Measurements from ENCODE around the gene MIR17HG.

MIR17HG gene

GRCh38 chr13:91369441-91369831 is 21.9 kb downstream of the MIR17HG start:
- no peak for DNase-seq

DNA sequence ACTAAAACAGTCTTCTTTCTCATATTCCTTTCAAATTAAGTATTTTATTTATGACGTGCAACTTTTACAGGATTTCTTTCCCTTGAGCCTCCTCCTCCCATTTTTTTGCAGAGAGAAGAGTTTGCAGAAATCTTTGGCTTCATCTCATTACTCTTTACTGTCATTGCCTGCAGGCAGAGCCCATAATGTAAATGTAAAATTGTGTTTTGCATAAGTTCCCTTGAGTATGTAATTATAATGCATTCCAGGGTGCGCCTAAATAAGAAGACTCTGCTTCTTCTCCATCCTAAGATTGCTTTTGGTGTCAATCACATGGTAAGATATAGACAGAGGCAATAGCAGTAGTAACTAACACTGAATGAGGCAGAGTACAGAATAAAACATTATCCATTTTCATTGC is 23.0 kb downstream of the MIR17HG start:
- no peak for DNase-seq

DNA sequence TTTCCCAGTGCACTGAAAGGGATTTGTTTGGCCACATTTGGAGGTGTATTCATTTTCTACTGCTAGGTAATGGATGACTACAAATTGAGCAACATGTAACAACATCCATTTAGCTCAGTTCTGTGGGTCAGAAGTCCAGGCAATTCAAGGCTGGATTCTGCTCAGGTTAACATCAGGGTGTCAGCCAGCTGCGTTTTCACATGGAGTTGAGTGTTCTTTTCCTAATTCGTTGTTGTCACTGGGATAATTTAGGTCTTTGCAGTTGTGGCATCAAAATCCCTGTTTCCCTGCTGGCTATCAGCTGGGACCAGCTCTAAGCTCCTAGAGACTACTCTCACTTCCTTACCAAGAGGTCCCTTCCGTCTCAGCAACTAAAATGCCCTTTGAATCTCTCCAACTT is 25.4 kb downstream of the MIR17HG start:
- no peak for DNase-seq

DNA sequence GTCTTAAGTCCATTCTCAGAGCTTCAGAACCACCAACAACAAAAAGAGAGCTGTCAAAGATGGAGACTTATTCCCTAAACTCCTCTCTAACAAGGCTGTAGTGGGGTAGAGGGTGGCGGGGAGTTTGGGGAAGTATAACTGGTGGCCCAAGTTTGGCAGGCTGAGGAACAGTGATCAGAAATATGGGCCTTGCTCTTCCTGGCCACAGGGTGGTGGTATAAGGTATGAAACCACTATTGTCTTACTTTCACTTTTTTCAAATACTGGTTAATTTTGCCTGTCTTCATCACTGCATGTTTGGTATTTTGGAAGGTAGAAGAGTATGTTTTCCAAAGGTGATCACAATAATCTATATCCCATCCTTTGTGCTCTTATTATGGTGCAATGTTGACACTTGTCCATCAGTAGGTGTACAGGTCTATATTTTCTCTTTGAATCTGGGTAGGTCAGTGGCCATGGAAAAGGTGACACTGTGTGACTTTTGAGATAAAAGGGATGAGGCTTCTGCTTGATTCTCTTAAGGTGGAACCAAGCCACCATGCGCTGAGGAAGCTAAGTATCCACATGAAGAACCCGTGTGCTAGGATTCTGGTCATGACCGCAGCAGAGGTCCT is 27.7 kb downstream of the MIR17HG start:
- DNase-seq, result no peak

GRCh38 chr13:91381371-91381770 is 33.9 kb downstream of the MIR17HG start:
- DNase-seq, result no peak

- no peak for DNase-seq
Observed at GRCh38 chr13:91383836-91384235, 36.3 kb downstream of the MIR17HG start.

DNA sequence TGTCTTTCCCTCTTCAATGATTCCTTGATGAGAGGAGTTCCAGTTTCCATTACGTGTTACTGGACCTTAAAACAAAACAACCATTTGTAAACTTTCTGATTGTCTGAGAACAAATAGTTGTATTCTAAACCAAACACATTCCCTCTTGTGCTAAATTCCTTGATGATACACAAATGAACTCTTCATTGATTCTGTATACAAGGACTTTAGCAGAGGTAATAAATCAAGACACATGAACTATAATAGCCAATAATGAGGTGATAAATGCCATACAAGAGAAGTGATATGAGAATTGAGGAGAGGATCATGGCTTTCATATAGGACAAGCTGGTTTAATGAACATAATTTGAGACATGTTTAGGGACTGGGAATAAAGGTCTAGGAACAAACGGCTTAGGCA is 37.4 kb downstream of the MIR17HG start:
- DNase-seq, result no peak

- no peak for DNase-seq
Observed at GRCh38 chr13:91389186-91389585, 41.7 kb downstream of the MIR17HG start.

DNA sequence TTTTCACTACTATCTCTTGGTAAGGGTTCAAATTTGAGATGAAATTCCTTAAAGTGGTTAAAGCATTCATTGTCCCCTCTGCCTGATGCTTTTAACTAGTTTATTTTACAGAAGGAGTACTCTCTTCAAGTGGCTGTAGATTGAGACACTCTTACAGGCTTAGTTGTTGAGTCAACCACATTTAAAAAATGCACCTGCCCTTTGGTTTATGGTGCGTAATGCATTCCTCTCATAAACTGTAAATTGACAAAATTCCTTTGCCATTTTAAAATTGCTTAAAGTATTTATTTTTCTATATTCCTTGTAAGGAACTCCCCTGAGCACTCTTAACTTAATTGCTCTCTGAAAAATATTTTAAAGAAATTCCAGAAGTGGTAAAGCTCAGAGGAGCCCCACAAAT is 50.1 kb downstream of the MIR17HG start:
- DNase-seq, result no peak

- DNase-seq, result peak; percentile 35
Observed at GRCh38 chr13:91398413-91399188, 51.1 kb downstream of the MIR17HG start, which contains the start of gene GPC5. TSS of gene GPC5 (plus strand) at chr13:91398621.

- no peak for DNase-seq
Observed at GRCh38 chr13:91399189-91400062, 51.9 kb downstream of the MIR17HG start.

GRCh38 chr13:91400063-91400399 is 52.5 kb downstream of the MIR17HG start:
- no peak for DNase-seq

DNA sequence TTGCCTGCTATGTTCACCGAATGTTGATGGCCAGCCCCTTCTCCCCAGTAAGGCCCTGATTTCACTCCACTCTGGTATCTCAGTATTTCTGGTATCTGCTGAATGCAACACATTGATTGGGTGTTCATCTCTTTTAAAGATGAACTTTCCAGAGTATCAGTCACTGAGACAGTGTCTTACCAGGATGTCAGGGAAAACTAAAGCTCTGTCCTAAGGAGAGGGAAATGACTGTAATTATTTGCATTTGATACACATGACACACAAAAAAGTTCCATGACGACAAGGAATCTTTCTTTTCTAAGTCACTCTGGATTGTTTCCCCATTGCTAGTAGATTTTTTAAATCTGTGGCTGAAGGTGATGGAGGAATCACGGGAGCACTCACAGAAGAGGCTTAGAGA is 53.2 kb downstream of the MIR17HG start:
- DNase-seq, result no peak

- no peak for DNase-seq
Observed at GRCh38 chr13:91401920-91402319, 54.4 kb downstream of the MIR17HG start.

Measured in NCI-H2107 (cell line).